Raji (cell line): ENCODE data around the gene CRYZL1.
A peak's percentile ranks its signal among the peaks of the same experiment; 100 is the strongest.

Experiments
- POLR2A ChIP-seq: IDR thresholded peaks from 2 replicates; pipeline ENCODE4 v1.6.1; 2011; ENCODE audit warnings: low read depth, low read length, control low read depth; ENCODE audit not compliant: insufficient read depth

Gene CRYZL1

DNA sequence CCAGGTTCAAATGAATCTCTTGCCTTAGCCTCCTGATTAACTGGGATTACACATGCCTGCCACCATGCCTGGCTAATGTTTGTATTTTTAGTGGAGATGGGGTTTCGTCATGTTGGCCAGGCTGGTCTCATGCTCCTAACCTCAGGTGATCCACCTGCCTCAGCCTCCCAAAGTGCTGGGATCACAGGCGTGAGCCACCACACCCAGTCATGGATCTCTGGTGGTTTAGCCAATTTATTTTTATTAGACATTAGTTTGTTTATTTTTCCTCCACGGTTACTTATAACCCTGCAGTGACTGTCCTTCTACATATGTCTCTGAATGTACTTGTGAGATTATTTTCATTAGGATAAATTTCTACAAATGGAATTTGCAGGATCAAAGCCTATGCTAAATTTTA, 6.0 kb upstream of the CRYZL1 start:
- TF ChIP-seq POLR2A = no peak

DNA sequence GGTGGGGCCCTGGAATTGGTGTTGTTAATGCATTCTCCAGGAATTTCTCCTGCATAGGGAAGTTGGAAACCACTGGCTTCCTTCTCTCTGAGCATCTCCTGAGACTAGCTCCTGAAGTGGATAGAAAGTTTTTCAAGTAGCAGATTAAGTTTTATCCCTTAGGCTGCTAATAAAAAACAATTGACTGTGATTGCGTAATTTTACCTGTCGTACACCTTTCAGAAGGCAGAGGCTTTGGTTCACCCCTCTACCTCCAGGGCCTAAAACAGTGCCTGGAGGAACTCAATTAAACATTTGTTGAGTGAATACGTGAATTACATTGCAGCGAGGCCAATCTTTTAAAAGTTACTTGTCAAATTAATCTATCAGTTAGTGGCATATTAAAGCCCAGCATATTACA, 4.2 kb upstream of the CRYZL1 start:
- no peak for TF ChIP-seq POLR2A

DNA sequence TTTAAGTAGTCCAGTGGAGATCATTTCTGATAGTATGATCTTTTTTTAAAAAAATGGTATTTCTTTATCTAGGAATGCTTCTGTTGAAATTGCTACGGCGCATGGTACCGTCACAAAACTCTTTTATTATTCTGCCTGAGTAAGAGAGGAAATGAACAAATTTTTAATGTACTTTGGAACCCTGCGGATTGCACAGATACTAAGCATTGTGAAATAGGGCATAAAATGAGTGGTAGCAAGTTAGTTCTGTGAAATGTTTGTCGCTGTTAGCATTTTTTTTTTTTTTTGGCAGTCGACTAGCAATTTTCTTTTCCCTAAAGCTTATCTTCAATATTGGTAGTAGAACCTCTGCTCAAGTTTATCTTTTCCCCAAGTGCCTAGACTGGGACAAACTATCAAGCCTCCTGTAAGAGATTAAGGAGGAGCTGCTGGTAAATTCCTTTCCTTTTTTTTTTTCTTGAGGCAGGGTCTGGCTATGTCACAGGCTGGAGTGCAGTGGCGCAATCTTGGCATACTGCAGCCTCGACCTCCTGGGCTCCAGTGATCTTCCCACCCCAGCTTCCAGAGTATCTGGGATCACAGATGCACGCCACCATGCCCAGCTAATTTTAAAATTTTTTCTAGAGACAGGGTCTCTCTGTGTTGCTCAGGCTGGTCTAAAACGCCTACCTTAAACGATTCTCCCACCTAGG, 3.0 kb upstream of the CRYZL1 start:
- TF ChIP-seq POLR2A = no peak

DNA sequence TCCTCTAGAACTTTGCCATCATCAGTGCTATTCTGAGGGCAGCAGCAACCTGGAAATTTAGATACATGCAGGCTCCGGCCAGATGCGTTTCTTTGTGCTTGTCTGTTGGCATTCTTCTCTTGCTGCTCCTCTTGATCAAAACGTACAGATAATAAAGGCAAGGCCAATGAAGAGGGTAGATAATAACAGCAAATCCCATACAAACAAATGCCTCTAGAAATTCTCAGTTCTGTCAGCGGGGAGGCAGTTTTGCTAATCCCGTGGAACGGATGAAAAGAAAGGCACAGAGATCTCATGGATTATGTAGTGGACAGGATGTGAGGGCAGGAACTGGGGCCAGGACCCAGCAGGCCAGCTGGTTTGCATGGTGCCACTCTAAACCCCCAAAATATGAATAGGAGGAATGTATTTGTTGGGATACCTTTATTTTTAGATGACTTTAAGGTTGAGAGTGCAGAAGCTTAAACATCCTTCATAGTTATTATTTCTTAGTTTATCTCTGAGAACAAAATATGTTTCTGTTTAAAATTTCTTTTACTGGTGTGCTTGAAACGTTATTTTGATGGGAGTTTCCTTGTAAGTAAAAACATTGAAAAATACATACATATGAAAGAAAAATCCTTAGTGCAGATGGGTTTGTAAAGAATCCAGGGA, 2.2 kb upstream of the CRYZL1 start:
- TF ChIP-seq POLR2A = no peak

DNA sequence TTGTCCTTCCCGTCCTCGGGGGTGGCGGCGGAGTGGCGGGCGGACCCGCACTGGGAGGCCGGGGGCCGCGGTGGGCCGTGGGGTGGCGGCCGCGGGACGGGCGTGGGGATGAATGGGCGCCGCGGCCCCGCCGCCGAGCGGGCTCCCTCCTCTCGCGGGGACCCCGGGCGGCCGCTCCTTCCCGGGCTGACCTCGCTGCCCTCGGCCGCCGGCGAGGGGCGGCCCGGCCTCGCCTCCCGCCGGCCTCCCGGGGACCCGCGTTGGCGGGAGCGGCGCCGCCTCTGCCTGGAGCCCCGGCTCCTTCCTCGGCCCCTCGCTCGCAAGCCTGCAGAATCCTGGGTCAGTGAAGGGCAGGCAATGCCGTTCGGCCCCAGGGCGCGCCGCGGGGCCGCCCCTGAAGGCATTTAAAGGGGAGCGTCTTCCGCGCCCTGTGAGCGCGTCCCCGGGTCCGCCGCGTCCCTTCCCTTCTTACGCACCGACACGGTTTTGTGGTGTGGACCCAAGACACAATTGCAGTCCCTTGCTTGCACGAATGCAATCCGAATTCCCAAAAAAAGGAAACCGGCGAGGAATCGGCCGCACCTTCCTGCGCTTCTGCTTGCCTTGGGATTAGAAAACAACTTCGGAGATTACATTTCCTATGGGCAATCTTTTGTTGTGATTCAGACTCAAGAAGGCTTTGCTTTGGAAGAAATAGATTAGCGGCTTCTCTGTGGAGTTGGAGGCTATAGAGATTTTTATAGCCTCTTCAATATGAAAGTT, 1.5 kb upstream of the CRYZL1 start:
- no peak for TF ChIP-seq POLR2A

DNA sequence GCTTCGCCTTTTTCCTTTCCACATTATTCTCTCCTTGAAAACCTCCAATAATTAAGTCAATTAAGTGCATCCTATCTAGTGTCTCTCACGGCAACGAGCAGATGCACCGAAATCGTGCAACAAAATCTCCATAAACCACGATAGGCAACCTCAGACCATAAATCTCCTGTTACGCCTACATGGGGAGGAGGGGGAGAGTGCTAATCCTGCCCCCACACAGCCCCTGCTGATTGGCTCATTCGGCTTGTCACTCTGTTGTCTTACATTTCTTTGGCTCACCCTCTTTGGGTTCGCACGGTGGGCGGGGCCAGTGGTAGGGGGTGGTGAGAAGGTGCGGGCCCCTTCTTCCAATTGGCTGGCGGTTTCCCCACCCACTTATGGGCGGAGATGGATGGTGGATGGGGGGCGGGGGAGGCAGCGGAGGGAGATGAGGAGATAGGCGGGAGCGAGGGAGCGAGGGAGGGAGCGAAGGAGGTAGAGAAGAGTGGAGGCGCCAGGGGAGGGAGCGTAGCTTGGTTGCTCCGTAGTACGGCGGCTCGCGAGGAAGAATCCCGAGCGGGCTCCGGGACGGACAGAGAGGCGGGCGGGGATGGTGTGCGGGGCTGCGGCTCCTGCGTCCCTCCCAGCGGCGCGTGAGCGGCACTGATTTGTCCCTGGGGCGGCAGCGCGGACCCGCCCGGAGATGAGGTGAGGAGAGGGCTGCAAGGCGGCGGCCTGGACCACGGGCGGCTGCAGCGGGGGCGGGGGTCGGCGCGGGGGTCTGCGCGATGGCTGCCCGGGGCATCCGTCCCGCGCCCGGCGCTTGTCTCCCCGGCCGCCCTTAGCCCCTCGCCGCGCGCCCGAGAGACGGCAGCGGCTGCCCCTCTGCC, 720 bp upstream of the CRYZL1 start, which contains the start of gene ITSN1:
ITSN1 (plus strand) TSS at position 475 of the 869 bp plus-strand sequence. CDS start 76,328 bp downstream, outside the sequence.
- peak; percentile 82 for TF ChIP-seq POLR2A

DNA sequence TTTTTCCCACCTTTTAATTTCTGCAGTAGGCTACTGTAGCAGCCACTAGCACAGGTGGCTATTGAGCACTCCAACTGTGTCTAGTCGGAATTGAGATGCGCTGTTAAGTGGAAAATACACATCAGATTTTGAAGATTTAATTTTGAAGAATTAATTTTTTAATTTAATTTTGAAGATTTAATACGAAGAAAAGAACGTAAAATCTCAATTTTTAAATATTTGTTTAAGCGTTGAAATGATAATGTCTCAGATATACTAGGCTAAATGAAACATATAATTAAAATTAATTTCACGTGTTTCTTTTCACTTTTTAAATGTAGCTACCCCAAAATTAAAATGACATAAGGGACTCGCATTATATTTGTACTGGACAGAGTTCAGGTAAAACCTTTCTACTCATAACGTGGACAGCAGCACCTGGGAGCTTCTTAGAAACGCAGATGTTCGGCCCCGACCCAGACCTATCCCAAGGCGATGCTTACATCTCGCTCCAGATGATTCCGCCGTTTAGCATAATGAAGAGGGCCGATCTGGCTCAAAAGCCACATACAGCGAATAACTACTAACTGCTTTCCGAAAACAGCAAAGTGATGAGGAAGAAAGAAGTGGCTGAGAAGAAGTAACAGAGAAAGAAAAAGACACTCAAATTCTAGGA, 717 bp downstream of the CRYZL1 start:
- no peak for TF ChIP-seq POLR2A

DNA sequence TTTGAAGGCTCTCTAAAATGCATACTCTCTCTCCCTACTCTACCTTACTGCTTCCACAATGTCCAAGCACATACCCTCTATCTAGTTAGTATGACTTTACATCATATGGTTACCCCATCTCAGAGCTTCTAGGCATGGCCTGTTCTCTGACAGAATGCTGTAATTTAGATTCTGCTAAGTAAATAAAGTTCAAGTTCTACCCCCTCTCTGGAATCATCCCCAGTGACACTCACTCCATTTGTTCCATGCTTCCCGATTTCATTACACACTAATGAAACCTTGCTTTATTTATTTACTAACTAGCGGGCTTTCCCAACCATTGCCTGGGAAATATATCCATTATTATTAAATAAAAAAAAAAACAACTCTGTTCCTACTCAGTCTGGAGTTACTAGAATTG, 7.3 kb downstream of the CRYZL1 start:
- TF ChIP-seq POLR2A = no peak

DNA sequence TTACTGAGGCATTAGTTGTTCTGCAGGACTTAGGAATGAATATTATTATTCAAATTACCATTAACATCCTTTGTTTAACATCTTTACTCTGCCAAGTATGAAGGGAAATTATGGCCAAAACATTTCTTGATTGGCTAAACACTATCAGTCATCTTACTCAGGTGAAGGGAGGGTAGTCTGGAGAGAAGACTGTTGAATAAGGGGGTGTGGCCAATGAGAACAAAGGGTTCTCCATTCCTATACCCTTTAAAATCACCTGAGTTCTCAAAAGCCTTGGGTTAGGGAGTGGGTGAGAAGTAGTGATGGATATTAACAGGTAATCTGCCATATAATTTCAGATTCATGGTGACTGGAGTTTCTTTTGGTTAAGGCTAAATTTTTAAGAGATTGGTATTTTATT, 19.3 kb downstream of the CRYZL1 start:
- TF ChIP-seq POLR2A = no peak

DNA sequence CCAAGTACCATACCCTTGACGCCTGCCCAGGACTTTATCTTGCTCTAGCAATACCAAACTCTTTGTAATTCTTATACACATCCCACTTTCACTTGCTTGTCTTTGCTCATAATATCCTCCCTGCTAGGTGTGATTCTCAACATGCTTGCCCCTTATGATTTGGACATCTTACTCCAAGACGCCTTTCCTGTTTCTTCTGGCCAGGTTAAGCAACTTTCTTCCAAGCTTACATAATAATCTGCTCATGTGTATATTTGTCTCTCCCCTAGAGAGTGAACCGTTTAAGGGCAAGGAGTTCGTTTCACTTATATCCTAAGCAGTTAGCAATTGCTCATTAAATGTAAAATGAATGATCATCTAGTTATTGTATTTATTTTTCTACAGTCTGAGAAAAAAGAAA, 21.8 kb downstream of the CRYZL1 start:
- TF ChIP-seq POLR2A = no peak

DNA sequence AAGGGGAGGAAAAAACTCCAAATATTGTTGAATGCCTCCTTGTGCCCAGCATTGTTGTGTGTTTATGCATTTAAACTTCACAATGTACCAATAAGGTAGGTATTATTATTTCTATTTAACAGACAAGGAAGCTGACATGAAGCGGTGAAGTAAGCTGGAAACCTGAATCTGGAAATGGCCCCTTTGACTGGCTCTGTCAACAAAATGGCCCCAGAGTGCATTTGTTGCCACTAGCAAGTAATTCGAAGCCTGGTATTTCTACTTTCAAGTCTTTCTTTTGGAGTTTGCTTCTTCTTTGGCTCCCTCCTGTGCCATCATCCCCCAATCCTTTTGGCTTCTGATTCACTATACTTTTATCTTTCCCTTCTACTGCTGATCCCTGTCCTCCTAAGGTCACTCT, 23.1 kb downstream of the CRYZL1 start:
- no peak for TF ChIP-seq POLR2A

DNA sequence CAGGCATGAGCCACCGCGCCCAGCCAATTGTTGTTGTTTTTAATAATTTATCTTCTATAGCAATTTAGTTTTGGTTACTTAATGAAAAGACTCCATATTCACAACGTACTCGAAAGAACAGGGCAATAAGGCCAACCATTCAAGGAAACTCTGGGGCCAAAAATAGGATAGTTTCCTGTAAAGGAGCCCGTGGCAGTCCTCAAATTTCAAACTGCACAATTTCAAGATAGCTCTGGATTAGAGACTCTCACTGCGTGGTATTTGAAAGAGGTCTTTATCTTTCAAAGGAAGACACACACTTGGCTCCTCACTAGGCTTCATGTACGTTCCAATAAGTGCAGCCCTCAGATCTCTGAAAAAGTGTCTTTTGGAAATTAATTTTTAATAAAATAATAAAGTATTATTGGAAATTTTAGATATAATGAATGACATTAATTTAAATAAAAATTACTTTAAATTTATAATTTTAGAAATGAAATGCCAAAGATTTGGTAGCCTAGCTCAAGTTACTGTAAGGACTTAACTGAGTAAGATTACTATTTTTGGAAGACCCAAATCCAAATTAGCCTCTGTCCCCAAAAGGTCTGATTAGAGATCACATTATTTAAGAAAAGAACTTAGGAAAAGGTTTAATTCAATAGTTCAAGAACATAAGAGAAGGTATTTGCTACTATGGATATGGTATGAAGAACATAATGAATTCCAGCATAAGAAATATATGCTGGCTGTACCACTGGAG, 30.4 kb downstream of the CRYZL1 start:
- no peak for TF ChIP-seq POLR2A

DNA sequence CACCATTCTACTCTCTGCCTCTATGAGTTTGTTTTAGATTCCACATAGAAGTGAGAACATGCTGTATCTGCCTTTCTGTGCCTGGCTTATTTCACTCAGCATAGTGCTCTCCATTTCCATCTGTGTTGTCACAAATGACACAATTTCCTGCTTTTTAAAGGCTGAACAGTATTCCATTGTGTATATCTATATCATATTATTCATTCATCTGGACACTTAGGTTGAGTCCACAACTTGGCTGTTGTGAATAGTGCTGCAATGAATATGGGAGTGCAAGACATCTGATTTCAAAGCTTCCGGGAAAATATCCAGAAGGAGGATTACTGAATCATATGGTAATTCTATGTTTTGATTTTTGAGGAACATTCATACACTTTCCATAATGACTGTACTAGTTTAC, 33.0 kb downstream of the CRYZL1 start:
- TF ChIP-seq POLR2A = no peak

DNA sequence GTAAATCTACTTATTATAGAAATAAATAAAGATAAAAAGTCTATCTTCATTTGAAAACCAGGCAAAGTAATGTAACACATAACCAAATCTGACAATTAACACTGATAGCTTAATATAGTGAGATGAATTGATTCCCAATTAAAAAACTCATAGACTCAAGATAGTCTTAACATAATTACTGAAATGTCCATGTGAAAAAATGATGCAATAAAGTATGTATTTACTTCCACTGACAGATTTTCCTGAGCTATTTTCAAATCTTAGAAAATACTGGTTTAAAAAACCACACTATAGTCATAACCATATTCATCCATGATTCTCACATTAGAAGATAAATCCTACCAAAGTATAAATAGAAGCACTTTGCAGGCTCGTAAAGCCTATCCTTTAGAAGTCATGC, 43.5 kb downstream of the CRYZL1 start:
- no peak for TF ChIP-seq POLR2A
